ENCODE data around the gene IYD.
"Not testable (repeated sequence)": the region's sequence is repeated elsewhere in the genome, so short reads cannot be mapped to it uniquely, and the experiment has no call there.

IYD gene

GRCh38 chr6:150352321-150353296 lies 16.2 kb upstream of the IYD start:
- no peak for DNase-seq

GRCh38 chr6:150353445-150353844 lies 15.4 kb upstream of the IYD start:
- no peak for DNase-seq

- DNase-seq = no peak
Observed at GRCh38 chr6:150354754-150355571, 13.8 kb upstream of the IYD start.

GRCh38 chr6:150355932-150356331 lies 12.9 kb upstream of the IYD start:
- no peak for DNase-seq

GRCh38 chr6:150361876-150362275 lies 6.9 kb upstream of the IYD start:
- no peak for DNase-seq

GRCh38 chr6:150363733-150364132 lies 5.1 kb upstream of the IYD start:
- no peak for DNase-seq

GRCh38 chr6:150366118-150366778 lies 2.6 kb upstream of the IYD start:
- no peak for DNase-seq

GRCh38 chr6:150369408-150369807 lies 596 bp downstream of the IYD start:
- no peak for DNase-seq

- DNase-seq = no peak
Observed at GRCh38 chr6:150370112-150370511, 1.3 kb downstream of the IYD start.

- no peak for DNase-seq
Observed at GRCh38 chr6:150371356-150371755, 2.5 kb downstream of the IYD start.

GRCh38 chr6:150372051-150372450 lies 3.2 kb downstream of the IYD start:
- no peak for DNase-seq

GRCh38 chr6:150373260-150373701 lies 4.5 kb downstream of the IYD start:
- no peak for DNase-seq

GRCh38 chr6:150374346-150374745 lies 5.5 kb downstream of the IYD start:
- DNase-seq = not testable (repeated sequence)

GRCh38 chr6:150377211-150377781 lies 8.5 kb downstream of the IYD start:
- DNase-seq = no peak

GRCh38 chr6:150380256-150380655 lies 11.4 kb downstream of the IYD start:
- no peak for DNase-seq

- no peak for DNase-seq
Observed at GRCh38 chr6:150382171-150382570, 13.4 kb downstream of the IYD start.

- DNase-seq = no peak
Observed at GRCh38 chr6:150391414-150391813, 22.6 kb downstream of the IYD start.

GRCh38 chr6:150391890-150392289 lies 23.1 kb downstream of the IYD start:
- no peak for DNase-seq

GRCh38 chr6:150392452-150393220 lies 23.8 kb downstream of the IYD start:
- DNase-seq = no peak

GRCh38 chr6:150394053-150394898 lies 25.5 kb downstream of the IYD start:
- DNase-seq = no peak

GRCh38 chr6:150394899-150395295 lies 26.1 kb downstream of the IYD start:
- no peak for DNase-seq

Data from CD4-positive, alpha-beta T cell treated with Interleukin-15 for 1 hour (primary cell).